H1 (cell line): ENCODE results near the gene ZNF383. TPM values are rescaled to one million over a fixed set of nuclear protein-coding genes. Genes with fewer than 3 reads are reported as not detected.

Source experiments
- CBX8 ChIP-seq: fragments of 300-800, 300-1000 bp; sonication (generic); IDR thresholded peaks from 2 replicates; pipeline ENCODE4 v1.7.1; 2016; ENCODE audit warnings: low read depth, low read length, borderline replicate concordance
- FOSL1 ChIP-seq: IDR thresholded peaks from 2 replicates; pipeline ENCODE4 v1.6.1; 2011; ENCODE audit warnings: mild to moderate bottlenecking, low read depth, low read length, moderate library complexity; ENCODE audit not compliant: insufficient read depth
- HDAC6 ChIP-seq: IDR thresholded peaks from one replicate; pipeline ENCODE4 v1.7.1; 2012; ENCODE audit warnings: low read depth, mild to moderate bottlenecking, inconsistent platforms, low read length, moderate library complexity
- PHF8 ChIP-seq: fragments of 200-600 bp; sonication (generic); conservative IDR thresholded peaks from 2 replicates; pipeline ENCODE4 v1.7.1; 2012; ENCODE audit warnings: low read depth, mild to moderate bottlenecking, inconsistent platforms, low read length, moderate library complexity
- POLR2AphosphoS5 ChIP-seq: IDR thresholded peaks from 2 replicates; pipeline ENCODE4 v1.6.1; 2011; ENCODE audit warnings: low read depth, low read length
- RNF2 ChIP-seq: fragments of 200-900, 300-1000 bp; sonication (generic); IDR thresholded peaks from 2 replicates; pipeline ENCODE4 v1.7.1; 2016; ENCODE audit warnings: borderline replicate concordance, low read depth, mild to moderate bottlenecking, antibody characterized with exemption, low read length; ENCODE audit not compliant: poor library complexity, severe bottlenecking; ENCODE audit errors: missing control alignments
- TAF1 ChIP-seq: IDR thresholded peaks from 2 replicates; pipeline ENCODE4 v1.6.1; 2011; ENCODE audit warnings: mild to moderate bottlenecking, low read depth, low read length
- polyA plus RNA-seq, 7 experiments: library from polyadenylated mRNA; depleted of rRNA in 3 of 7; stranded (reverse) in 5 of 7; unstranded in 2 of 7; fragments of >200 nt in 5 of 7; fragments of 200-250 nt in 2 of 7; gene quantifications; 1 replicate in 5 of 7; 2 replicates in 1 of 7; 4 replicates in 1 of 7; pipeline versions ENCODE4 v1.2.1 to v1.2.3, GENCODE V29; 2011 to 2013; ENCODE audit warnings: missing spikeins in 2 of 7, mixed read lengths in 2 of 7
- total RNA-seq: library from RNA; stranded (reverse); fragmentation: NEBNext Ultra II Directional; extraction: Animal tissue kit (Norgen Biotek cat#: 25700); gene quantifications from 2 replicates; pipeline ENCODE4 v1.2.1, GENCODE V29; 2021
- TF ChIP-seq, protein P1 (sequence below), 3 experiments: IDR thresholded peaks; 1 replicate in 2 of 3; 2 replicates in 1 of 3; pipeline versions ENCODE4 v1.5.1 to v1.6.1; 2011; ENCODE audit warnings: low read length in 3 of 3, mild to moderate bottlenecking in 3 of 3, inconsistent platforms in 2 of 3, low read depth in 1 of 3, moderate library complexity in 1 of 3; ENCODE audit not compliant: insufficient read depth in 1 of 3; ENCODE audit errors: control extremely low read depth in 1 of 3
- TF ChIP-seq, protein P2 (sequence below): IDR thresholded peaks from 2 replicates; pipeline ENCODE4 v1.6.1; 2011; ENCODE audit warnings: low read length, improper control_type of control experiment

ZNF383 gene
- total and polyA plus RNA-seq, 2 of the 8 experiments (the other 6 are each of a cell fraction or from before 2014, with no cell fraction given): 1.2 to 3.9 TPM

DNA sequence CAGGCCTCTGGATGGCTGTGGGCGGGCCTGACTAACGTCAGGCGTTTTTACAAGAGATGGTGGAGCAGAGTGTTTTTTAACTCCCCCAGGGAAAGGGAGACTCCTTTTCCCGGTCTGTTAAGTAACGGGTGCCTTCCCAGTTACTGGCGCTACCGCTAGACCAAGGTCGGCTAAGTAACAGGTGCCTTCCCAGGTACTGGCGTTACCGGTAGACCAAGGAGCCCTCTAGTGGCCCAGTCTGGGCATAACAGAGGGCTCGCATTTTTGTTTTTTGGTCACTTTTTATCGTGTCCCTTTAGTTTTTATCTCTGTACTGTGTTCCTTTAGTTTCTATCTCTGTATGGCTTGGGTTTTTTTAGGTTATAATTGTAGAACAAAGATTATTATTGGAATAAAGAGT lies 10.0 kb downstream of the ZNF383 start (continued):
- TF ChIP-seq, protein P1, sequence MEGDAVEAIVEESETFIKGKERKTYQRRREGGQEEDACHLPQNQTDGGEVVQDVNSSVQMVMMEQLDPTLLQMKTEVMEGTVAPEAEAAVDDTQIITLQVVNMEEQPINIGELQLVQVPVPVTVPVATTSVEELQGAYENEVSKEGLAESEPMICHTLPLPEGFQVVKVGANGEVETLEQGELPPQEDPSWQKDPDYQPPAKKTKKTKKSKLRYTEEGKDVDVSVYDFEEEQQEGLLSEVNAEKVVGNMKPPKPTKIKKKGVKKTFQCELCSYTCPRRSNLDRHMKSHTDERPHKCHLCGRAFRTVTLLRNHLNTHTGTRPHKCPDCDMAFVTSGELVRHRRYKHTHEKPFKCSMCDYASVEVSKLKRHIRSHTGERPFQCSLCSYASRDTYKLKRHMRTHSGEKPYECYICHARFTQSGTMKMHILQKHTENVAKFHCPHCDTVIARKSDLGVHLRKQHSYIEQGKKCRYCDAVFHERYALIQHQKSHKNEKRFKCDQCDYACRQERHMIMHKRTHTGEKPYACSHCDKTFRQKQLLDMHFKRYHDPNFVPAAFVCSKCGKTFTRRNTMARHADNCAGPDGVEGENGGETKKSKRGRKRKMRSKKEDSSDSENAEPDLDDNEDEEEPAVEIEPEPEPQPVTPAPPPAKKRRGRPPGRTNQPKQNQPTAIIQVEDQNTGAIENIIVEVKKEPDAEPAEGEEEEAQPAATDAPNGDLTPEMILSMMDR (IDR thresholded peaks at IDR 0.05; ENCODE audit: control extremely low read depth in 1 of 3, insufficient read depth in 1 of 3, low read depth in 1 of 3, low read length in 3 of 3): peak; percentile 66 to 77 (median 77)
- TF ChIP-seq FOSL1: no peak
- no peak for TF ChIP-seq HDAC6
- TF ChIP-seq CBX8: no peak
- TF ChIP-seq PHF8: no peak
- no peak for TF ChIP-seq RNF2
- TF ChIP-seq, protein P2, sequence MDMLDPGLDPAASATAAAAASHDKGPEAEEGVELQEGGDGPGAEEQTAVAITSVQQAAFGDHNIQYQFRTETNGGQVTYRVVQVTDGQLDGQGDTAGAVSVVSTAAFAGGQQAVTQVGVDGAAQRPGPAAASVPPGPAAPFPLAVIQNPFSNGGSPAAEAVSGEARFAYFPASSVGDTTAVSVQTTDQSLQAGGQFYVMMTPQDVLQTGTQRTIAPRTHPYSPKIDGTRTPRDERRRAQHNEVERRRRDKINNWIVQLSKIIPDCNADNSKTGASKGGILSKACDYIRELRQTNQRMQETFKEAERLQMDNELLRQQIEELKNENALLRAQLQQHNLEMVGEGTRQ: no peak
- TF ChIP-seq TAF1: no peak
- no peak for TF ChIP-seq POLR2AphosphoS5
